Sigmoid colon (tissue), 7 donors: ENCODE results near the gene THEM5. TPM values are rescaled to one million over a fixed set of nuclear protein-coding genes. Genes with fewer than 3 reads are reported as not detected.

ENCODE experiments used
- DNase-seq: peaks from one replicate; pipeline ENCODE4 v3.0.0-alpha.2; 2019
- H3K27ac ChIP-seq, 4 donors: fragments of 200-600 bp; sonication (generic); one replicate each; pipeline ENCODE4 v1.5.1; 2016 to 2019; ENCODE audit warnings: mild to moderate bottlenecking in 1 of 4
- H3K27me3 ChIP-seq, 3 donors: fragments of 200-600 bp; sonication (generic); one replicate each; pipeline ENCODE4 v1.5.1; 2019; ENCODE audit warnings: mild to moderate bottlenecking in 1 of 3
- H3K36me3 ChIP-seq, 4 donors: fragments of 200-600 bp; sonication (generic); one replicate each; pipeline ENCODE4 v1.5.1; 2016 to 2019
- H3K4me1 ChIP-seq, 4 donors: fragments of 200-600 bp; sonication (generic); one replicate each; pipeline ENCODE4 v1.5.1; 2017 to 2019
- H3K4me3 ChIP-seq, 4 donors: fragments of 200-600 bp; sonication (generic); one replicate each; pipeline ENCODE4 v1.5.1; 2017 to 2019; ENCODE audit warnings: mild to moderate bottlenecking in 2 of 4, moderate library complexity in 1 of 4
- H3K9me3 ChIP-seq, 4 donors: fragments of 200-600 bp in 3 of 4; sonication (generic) in 3 of 4; one replicate each; pipeline versions ENCODE4 v1.5.1 to v1.6.1; 2013 to 2019
- CTCF ChIP-seq, 4 experiments: fragments of 450-650 bp in 3 of 4; fragments of 200-600 bp in 1 of 4; IDR thresholded peaks; one replicate each; pipeline ENCODE4 v1.5.1; 2016 to 2019; ENCODE audit warnings: antibody characterized with exemption in 4 of 4, mild to moderate bottlenecking in 3 of 4, moderate library complexity in 2 of 4
- EP300 ChIP-seq, 4 donors: sonication (generic); formaldehyde crosslinking; IDR thresholded peaks; one replicate each; pipeline ENCODE4 v1.6.1; 2017; ENCODE audit warnings: antibody characterized with exemption in 4 of 4
- POLR2A ChIP-seq, 2 donors: fragments of 450-650 bp; IDR thresholded peaks; one replicate each; pipeline ENCODE4 v1.6.1; 2016; ENCODE audit warnings: antibody characterized with exemption in 2 of 2, mild to moderate bottlenecking in 2 of 2, moderate library complexity in 2 of 2
- POLR2AphosphoS5 ChIP-seq, 4 donors: sonication (generic); formaldehyde crosslinking; IDR thresholded peaks; one replicate each; pipeline ENCODE4 v1.6.1; 2017; ENCODE audit warnings: antibody characterized with exemption in 4 of 4
- WGBS, 2 donors: extraction: QIAGEN DNeasy Blood & Tissue Kit; methylation state at CpG; one replicate each; pipeline ENCODE4 v1.1.7; 2013; 5-methylcytosine and 5-hydroxymethylcytosine counted together
- intact Hi-C: fragments of 100-400 bp; cut with DNase I; formaldehyde crosslinking; loops from one replicate; pipeline ENCODE4 v1.15.1; 2023
- polyA plus RNA-seq, 3 donors: library from polyadenylated mRNA; stranded (reverse); fragments of 200-250 nt; gene quantifications; one replicate each; pipeline ENCODE4 v1.2.3, GENCODE V29; 2013
- total RNA-seq, 4 donors: library from RNA; depleted of rRNA; stranded (reverse); fragments of >200 nt; gene quantifications; one replicate each; pipeline ENCODE4 v1.1.0, GENCODE V29; 2016
- donor health status: healthy with polysubstance abuse.
- donor health status: Bipolar disorder and iron deficiency.
- donor health status: healthy.

Gene THEM5
- total and polyA plus RNA-seq, 7 donors: not detected

- Histone ChIP-seq H3K27ac (no peak overlapping the region), H3K4me1 (no peaks in the 10 kb centered on the region), H3K36me3 (no peaks in the 10 kb centered on the region), H3K9me3 (no peaks in the 10 kb centered on the region), H3K27me3 (no peaks in the 10 kb centered on the region), H3K4me3 (no peak overlapping the region)
- DNase-seq: no peak
- intact Hi-C loops: no loop called here
- TF ChIP-seq CTCF (IDR thresholded peaks at IDR 0.05) (no peak), POLR2AphosphoS5 (IDR thresholded peaks at IDR 0.05) (no peak), EP300 (IDR thresholded peaks at IDR 0.05) (no peak), POLR2A (IDR thresholded peaks at IDR 0.05) (no peak)
- WGBS, 2 donors: 29 to 69% methylated on average over 7 of the region's 7 CpGs
Observed at GRCh38 chr1:151867765-151868411, 14.4 kb upstream of the THEM5 start.

- TF ChIP-seq EP300 (IDR thresholded peaks at IDR 0.05) (no peak), POLR2A (IDR thresholded peaks at IDR 0.05) (no peak), CTCF (IDR thresholded peaks at IDR 0.05) (no peak), POLR2AphosphoS5 (IDR thresholded peaks at IDR 0.05) (no peak)
- Histone ChIP-seq H3K36me3 (no peaks in the 10 kb centered on the region), H3K9me3 (no peaks in the 10 kb centered on the region), H3K27ac (no peak overlapping the region), H3K27me3 (no peaks in the 10 kb centered on the region), H3K4me3 (no peak overlapping the region), H3K4me1 (no peaks in the 10 kb centered on the region)
- DNase-seq: no peak
- WGBS, 2 donors: 72 to 82% methylated on average over 2 of the region's 2 CpGs
- intact Hi-C loops: no loop called here
Observed at GRCh38 chr1:151867321-151867720, 13.8 kb upstream of the THEM5 start.

- no peak overlapping the region for H3K27ac ChIP-seq
- WGBS, 2 donors: 38 to 49% methylated on average over 2 of the region's 2 CpGs
Observed at GRCh38 chr1:151864411-151864810, 10.9 kb upstream of the THEM5 start.

GRCh38 chr1:151862604-151863003 lies 9.1 kb upstream of the THEM5 start:
- Histone ChIP-seq H3K27me3 (no peaks in the 10 kb centered on the region), H3K4me3 (no peak overlapping the region), H3K27ac (no peak overlapping the region), H3K36me3 (no peaks in the 10 kb centered on the region), H3K4me1 (no peaks in the 10 kb centered on the region), H3K9me3 (no peaks in the 10 kb centered on the region)
- TF ChIP-seq POLR2AphosphoS5 (IDR thresholded peaks at IDR 0.05): no peak
- DNase-seq: no peak
- intact Hi-C loops: no loop called here

More at GRCh38 chr1:151864411-151864810, 10.9 kb upstream of the THEM5 start:
- no peaks in the 10 kb centered on the region for H3K4me1 ChIP-seq
- no peaks in the 10 kb centered on the region for H3K36me3 ChIP-seq
- intact Hi-C loops: no loop called here
- TF ChIP-seq POLR2AphosphoS5 (IDR thresholded peaks at IDR 0.05) (no peak), POLR2A (IDR thresholded peaks at IDR 0.05) (no peak), EP300 (IDR thresholded peaks at IDR 0.05) (no peak), CTCF (IDR thresholded peaks at IDR 0.05) (no peak)
- H3K4me3 ChIP-seq: no peak overlapping the region
- no peaks in the 10 kb centered on the region for H3K9me3 ChIP-seq
- H3K27me3 ChIP-seq: no peaks in the 10 kb centered on the region
- no peak for DNase-seq

GRCh38 chr1:151860504-151861187 lies 7.1 kb upstream of the THEM5 start:
- 86 to 88% methylated on average over 7 of the region's 7 CpGs for WGBS, 2 donors
- H3K4me1 ChIP-seq: no peaks in the 10 kb centered on the region
- TF ChIP-seq POLR2A (IDR thresholded peaks at IDR 0.05) (no peak), EP300 (IDR thresholded peaks at IDR 0.05) (no peak), CTCF (IDR thresholded peaks at IDR 0.05) (no peak), POLR2AphosphoS5 (IDR thresholded peaks at IDR 0.05) (no peak)
- H3K36me3 ChIP-seq: no peaks in the 10 kb centered on the region
- no peak overlapping the region for H3K4me3 ChIP-seq
- H3K9me3 ChIP-seq: no peaks in the 10 kb centered on the region
- no peaks in the 10 kb centered on the region for H3K27me3 ChIP-seq
- intact Hi-C loops: no loop called here
- DNase-seq: no peak
- no peak overlapping the region for H3K27ac ChIP-seq
